ENCODE measurements around the gene TMEM80. TPM values are rescaled to one million over a fixed set of nuclear protein-coding genes. Genes with fewer than 3 reads are reported as not detected.

The TMEM80 gene
- total RNA-seq, 4 donors from 2014 or later: 19.3 to 121 (median 41.8) TPM

GRCh38 chr11:706957-707816 is 11.6 kb downstream of the TMEM80 start:
- TF ChIP-seq CTCF (IDR thresholded peaks at IDR 0.05) (peak in 4 of 5 experiments; percentile 11 to 42 (median 20)), POLR2A (IDR thresholded peaks at IDR 0.05) (no peak), POLR2AphosphoS5 (IDR thresholded peaks at IDR 0.05) (peak in 2 of 3 donors; percentile 26 to 38), EP300 (IDR thresholded peaks at IDR 0.05; ENCODE audit: low read depth) (no peak)
- intact Hi-C loops (cut with DNase I; ENCODE audit: low total_unique reads) (no loop called here), in situ Hi-C loops (cut with MboI; ENCODE audit: low pct_ligation_motif_present in 1 of 4, low pct_unique_long_range_greater_than_20kb in 1 of 4, low sequenced_read_pairs in 3 of 4) (no loop called here)
- WGBS, 2 donors (ENCODE audit: low coverage in 1 of 2): 36% methylated on average over 27 of the region's 30 CpGs; no CpG with 5 or more reads in 1 of the 2 donors
- peaks cover 0 to under 1% (median 0%) of the 10 kb centered on the region in 4 donors for H3K36me3 ChIP-seq
- H3K4me1 ChIP-seq: peaks cover 23 to 77% (median 68%) of the 10 kb centered on the region in 4 donors
- H3K27me3 ChIP-seq: peaks cover 10% of the 10 kb centered on the region
- peak overlapping the region; percentile 47 to 73 (median 66) for H3K4me3 ChIP-seq
- H3K9me3 ChIP-seq: no peaks in the 10 kb centered on the region
- peak; percentile 68 for DNase-seq
- peak overlapping the region; percentile 92 to 94 (median 94) for H3K27ac ChIP-seq

GRCh38 chr11:707817-708420 is 12.3 kb downstream of the TMEM80 start:
- 47% methylated on average over 11 of the region's 16 CpGs; no CpG with 5 or more reads in 1 of the 2 donors for WGBS, 2 donors (ENCODE audit: low coverage in 1 of 2)
- H3K4me1 ChIP-seq: peaks cover 22 to 77% (median 67%) of the 10 kb centered on the region in 4 donors
- TF ChIP-seq POLR2A (IDR thresholded peaks at IDR 0.05): no peak
- TF ChIP-seq POLR2AphosphoS5 (IDR thresholded peaks at IDR 0.05): no peak
- no peak for TF ChIP-seq CTCF (IDR thresholded peaks at IDR 0.05)
- TF ChIP-seq EP300 (IDR thresholded peaks at IDR 0.05; ENCODE audit: low read depth): no peak
- no peaks in the 10 kb centered on the region for H3K9me3 ChIP-seq
- peaks cover 10% of the 10 kb centered on the region for H3K27me3 ChIP-seq
- H3K4me3 ChIP-seq: peak overlapping the region in 3 of 4 donors; percentile 47 to 73 (median 62)
- in situ Hi-C loops (cut with MboI; ENCODE audit: low pct_ligation_motif_present in 1 of 4, low pct_unique_long_range_greater_than_20kb in 1 of 4, low sequenced_read_pairs in 3 of 4) (no loop called here), intact Hi-C loops (cut with DNase I; ENCODE audit: low total_unique reads) (no loop called here)
- DNase-seq: no peak
- peak overlapping the region; percentile 92 to 94 (median 94) for H3K27ac ChIP-seq
- H3K36me3 ChIP-seq: no peaks in the 10 kb centered on the region

- in situ Hi-C loops (cut with MboI; ENCODE audit: low pct_ligation_motif_present in 1 of 4, low pct_unique_long_range_greater_than_20kb in 1 of 4, low sequenced_read_pairs in 3 of 4): no loop called here
- TF ChIP-seq EP300 (IDR thresholded peaks at IDR 0.05; ENCODE audit: low read depth): no peak
- TF ChIP-seq CTCF (IDR thresholded peaks at IDR 0.05): no peak
- TF ChIP-seq POLR2A (IDR thresholded peaks at IDR 0.05): no peak
- no peak for TF ChIP-seq POLR2AphosphoS5 (IDR thresholded peaks at IDR 0.05)
- Histone ChIP-seq H3K4me1 (peaks cover 22 to 77% (median 67%) of the 10 kb centered on the region in 4 donors), H3K27ac (peak overlapping the region in 3 of 4 donors; percentile 93 to 94 (median 94)), H3K36me3 (no peaks in the 10 kb centered on the region), H3K9me3 (no peaks in the 10 kb centered on the region), H3K27me3 (peaks cover 10% of the 10 kb centered on the region), H3K4me3 (no peak overlapping the region)
- no peak for DNase-seq
- intact Hi-C loops (cut with DNase I; ENCODE audit: low total_unique reads): no loop called here
- 71% methylated on average over 7 of the region's 7 CpGs; no CpG with 5 or more reads in 1 of the 2 donors for WGBS, 2 donors (ENCODE audit: low coverage in 1 of 2)
These were observed 12.9 kb downstream of the TMEM80 start for GRCh38 chr11:708511-708910.
